GM19035 (cell line): ENCODE data around the gene NUDT15.
"Not testable (repeated sequence)": the region's sequence is repeated elsewhere in the genome, so short reads cannot be mapped to it uniquely, and the experiment has no call there.

Experiments used
- ATAC-seq: cut with Tn5 transposase; IDR thresholded peaks from one replicate; pipeline ENCODE4 v1.9.1; 2021; ENCODE audit not compliant: unreplicated experiment

NUDT15 gene

DNA sequence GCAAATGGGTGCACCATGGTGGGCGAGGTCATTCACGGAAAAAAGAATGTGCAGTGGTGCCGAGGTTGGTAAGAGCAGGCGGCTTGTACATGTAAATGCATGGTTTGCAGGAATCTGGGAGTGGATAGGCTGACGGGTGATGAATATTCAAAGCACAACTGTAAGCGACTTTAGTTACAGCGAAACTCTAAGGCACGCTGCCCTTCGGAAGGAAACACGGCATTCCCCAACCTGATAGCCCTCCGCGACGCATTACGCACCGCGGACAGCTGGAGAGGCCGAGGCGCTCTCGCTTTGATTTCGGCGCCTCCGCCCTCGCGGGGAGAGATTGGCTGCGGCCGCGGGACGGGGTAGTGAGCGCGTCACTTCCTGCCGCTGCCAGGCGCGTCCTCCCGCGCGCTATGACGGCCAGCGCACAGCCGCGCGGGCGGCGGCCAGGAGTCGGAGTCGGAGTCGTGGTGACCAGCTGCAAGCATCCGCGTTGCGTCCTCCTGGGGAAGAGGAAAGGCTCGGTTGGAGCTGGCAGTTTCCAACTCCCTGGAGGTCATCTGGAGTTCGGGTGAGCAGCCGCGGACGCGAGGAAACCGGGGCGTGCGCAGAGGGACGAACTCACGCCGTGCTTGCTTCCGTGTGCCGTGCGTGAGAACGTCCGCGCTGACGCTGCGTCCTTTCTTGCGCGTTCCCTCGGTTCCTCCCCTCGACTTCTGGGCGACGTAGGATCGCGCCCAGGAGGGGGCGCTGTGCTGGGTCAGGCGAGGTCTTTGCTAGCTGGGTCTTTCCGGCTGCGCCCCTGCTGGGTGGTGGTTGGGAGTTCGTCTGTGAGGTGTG is at the start of gene NUDT15:
Gene NUDT15, plus strand, starts transcription at position 381 of the 828 bp plus-strand sequence. Its CDS starts 21 bp downstream, at position 402.
- ATAC-seq = peak; percentile 95

DNA sequence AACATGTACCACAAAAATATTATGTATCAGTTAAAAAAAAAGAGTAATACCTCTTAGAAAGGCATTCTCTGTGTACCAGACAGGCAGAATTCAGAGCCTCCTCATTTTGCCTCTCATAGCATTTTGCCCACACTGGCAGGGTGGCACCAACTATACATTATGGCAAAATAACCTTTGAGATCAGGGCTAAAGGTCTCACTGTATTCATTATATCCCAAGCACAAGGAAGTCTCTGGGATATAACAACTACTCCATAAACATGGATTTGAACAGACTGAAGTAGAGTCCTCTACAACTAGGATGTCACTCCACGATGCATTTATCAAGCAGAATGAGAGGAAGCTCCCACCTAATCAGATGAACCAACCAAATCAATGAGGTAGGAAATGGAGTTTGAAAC is 47.1 kb upstream of the NUDT15 start:
- ATAC-seq = no peak

DNA sequence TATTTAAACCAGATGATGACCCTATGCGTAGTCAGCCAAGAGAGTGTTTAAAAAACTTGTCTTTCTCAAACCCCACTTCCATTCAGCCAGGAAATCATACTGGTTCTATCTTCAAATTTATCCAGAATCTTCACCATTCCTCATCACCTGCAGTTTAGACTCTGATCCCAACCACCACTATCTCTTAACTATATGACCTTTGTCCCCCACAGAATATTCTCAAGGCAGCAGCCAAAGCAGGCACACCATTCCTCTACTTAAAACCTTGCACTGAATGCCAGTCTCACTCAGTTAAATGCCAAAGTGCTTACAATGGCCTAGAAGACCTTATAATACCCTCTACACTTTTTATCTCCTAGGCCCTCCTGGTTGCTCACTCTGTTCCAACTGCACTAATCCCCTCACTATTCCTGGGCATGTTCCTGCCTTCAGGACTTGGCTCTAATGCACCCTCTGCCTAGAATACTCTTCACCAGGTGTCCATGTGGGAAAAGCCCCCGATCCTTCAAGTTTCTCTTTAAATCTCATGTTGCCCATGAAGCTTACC is 46.5 kb upstream of the NUDT15 start:
- ATAC-seq = no peak

DNA sequence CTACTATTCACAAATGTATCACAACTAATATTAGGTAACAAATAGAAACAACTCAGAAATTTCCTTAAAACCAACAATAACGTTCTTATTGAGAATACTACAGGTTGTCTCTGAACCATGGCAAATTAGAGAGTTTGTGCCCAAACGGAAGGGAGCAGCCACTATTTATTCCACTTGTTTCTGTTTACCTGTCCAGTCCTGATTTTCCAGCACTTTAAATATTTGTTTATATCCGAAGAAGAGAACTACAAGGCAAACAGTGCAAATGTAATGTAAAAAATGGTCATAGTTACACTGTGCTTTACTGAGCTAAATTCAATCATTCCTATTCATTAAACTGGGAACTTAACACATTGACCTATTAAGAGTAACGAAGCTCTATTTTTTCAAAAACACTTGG is 45.7 kb upstream of the NUDT15 start:
- no peak for ATAC-seq

DNA sequence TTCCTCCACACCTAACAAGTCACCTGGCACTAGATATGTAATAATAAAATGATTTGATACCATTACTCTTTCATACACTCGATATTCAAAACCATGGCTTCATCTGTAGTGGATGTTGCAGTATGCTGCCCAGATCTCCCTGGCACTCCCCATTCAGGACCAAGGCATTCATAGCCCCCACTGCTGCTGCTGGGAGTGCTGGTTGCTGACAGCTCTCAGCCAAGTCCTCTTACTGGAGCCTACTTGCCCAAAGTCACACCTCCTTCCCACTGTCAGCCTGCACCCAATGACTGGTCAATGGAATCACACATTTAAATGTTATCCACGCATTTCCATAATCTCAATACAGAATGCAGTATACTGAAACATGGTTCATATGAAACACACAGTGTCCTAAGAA is 40.1 kb upstream of the NUDT15 start:
- ATAC-seq = no peak

- ATAC-seq = no peak
These were observed 37.6 kb upstream of the NUDT15 start for GRCh38 chr13:47999973-48000372.

DNA sequence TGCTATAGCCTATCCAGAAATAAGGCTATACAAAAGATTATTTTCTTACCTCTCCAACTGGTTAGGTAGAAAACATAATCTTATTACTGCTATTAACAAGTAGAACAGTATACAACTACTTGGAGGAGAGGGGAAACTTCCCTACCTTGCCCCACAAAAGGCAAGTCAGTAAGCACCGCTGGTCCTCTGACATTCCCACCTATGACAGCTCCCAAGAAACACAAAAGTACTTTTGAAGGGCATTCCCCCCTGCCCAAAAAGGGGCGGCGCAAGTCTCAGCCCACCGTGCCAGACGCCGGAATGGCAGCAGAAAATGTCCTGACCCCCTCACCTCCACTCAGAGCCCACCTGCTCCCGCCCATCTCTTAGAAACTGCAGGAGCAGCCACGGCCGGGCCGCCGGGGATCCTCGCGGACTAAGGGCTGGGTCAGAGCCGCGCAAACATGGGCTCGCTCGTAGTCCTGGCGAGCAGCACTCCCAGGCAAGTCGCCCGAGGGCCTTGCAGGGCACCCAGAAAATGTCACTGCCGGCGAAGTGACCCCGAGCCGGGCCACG is 36.9 kb upstream of the NUDT15 start:
- peak; percentile 43 for ATAC-seq

DNA sequence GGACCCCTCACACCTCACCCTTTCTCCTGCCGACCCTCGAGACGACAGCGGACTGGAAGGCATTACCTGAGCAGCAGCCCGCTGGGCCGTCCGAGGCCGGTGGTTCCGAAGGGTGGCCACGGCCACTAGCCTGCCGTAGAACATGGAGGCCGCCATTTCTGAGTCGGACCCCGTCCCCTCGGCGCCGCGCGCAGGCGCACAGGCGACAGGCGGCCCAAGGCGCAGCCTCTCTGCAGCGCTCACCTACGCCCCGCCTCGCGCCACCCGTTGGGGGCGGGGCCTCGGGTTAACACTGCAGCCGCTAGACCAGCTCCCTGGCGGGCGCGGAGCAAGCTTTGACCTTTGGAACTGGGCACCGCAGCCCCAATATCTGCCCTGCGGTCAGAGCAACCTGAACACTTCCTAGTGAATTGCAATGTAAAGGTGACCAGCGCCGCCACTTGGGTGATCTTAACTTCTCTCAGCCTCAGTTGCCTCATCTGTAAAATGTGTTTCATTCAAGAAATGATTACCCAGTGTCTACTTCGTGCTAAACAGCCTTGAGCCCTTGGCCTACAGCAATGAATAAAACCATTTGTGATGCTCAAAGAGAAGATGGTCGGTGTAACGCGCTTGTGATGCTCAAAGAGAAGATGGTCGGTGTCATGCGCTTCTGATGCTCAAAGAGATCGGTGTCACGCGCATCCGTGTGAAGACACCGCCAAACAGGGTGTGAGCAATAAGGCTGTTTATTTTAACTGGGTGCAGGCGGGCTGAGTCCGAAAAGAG is 36.2 kb upstream of the NUDT15 start, which contains the start of gene SUCLA2:
Gene SUCLA2, minus strand, starts transcription at position 160 of the 768 bp plus-strand sequence. Its CDS starts 4 bp downstream, at position 156.
- ATAC-seq = peak; percentile 99

GRCh38 chr13:48001999-48002398 is 35.5 kb upstream of the NUDT15 start:
- ATAC-seq = not testable (repeated sequence)

GRCh38 chr13:48004201-48004600 is 33.3 kb upstream of the NUDT15 start:
- no peak for ATAC-seq

DNA sequence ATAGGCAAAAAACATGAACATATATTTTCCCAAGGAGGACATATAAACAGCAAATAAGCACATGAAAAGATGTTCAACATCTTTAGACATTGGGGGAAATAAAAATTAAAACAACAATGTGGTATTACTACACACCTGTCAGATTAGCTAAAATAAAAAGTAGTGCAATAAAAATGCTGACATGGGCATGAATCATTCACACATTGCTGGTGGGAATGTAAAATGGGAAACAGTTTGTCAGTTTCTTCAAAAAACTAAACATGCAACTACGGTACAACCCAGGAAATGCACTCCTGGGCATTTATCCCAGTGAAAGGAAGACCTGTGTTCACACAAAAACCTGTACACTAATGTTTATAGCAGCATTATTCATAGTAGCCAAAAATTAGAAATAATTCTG is 31.1 kb upstream of the NUDT15 start:
- ATAC-seq = no peak

- no peak for ATAC-seq
These were observed 28.2 kb upstream of the NUDT15 start for GRCh38 chr13:48009284-48009683.

- no peak for ATAC-seq
These were observed 26.8 kb upstream of the NUDT15 start for GRCh38 chr13:48010698-48011097.

DNA sequence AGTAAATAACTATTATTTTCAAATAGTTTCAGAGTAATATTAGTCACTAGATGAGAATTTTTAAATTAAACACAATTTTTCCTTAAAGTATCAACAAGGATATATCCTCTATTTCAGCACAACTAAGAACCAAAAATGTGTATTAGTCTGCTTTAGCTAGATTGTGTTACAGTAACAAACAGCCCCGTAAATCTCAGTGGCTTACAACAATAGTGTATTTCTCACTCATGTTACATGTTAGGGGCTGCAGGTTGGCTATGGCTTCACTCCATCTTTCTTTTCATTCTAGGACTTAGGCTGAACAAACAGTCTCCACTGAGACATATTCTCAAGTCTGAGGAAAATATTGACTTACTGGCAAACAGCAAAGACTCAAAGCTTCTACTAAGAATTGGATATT is 24.9 kb upstream of the NUDT15 start:
- ATAC-seq = no peak

DNA sequence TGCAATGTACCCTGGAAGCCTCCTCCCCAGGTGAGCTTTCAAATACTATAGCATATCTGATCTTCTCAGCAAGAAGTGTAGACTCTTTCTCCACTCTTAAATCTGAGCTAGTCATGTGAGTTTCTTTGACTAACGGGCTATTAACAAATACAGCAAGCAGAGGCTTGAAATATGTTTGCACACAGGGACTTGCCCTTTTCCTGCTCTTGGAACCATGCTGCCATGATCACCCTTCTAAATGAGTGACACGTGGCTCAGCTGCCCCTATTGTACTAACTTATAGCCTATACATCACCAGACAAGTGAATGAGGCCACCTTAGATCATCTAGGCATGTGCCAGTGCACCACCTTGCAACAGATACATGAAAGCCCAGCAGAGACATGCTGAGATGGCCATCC is 23.2 kb upstream of the NUDT15 start:
- no peak for ATAC-seq

GRCh38 chr13:48018637-48019036 is 18.9 kb upstream of the NUDT15 start:
- ATAC-seq = no peak

DNA sequence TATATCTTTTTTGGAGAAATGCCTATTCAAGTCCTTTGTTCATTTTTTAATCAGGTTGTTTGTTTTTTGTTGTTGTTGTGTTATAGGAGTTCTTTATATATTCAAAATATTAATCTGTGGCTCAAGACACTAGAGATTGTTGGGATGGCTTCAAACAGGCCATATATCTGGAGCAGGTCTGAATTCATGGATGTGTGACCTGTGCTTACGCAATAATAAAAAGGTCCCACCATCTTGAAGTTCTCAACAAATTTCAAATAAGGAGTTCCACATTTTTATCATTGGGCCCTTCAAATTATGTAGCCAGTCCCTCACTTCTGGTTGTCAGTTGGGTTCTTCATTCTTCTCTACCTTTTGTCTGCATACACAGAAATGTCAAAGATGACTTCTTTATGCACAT is 17.7 kb upstream of the NUDT15 start:
- no peak for ATAC-seq

- ATAC-seq = no peak
These were observed 9.5 kb upstream of the NUDT15 start for GRCh38 chr13:48028066-48028465.

- no peak for ATAC-seq
These were observed 7.7 kb upstream of the NUDT15 start for GRCh38 chr13:48029859-48030258.

DNA sequence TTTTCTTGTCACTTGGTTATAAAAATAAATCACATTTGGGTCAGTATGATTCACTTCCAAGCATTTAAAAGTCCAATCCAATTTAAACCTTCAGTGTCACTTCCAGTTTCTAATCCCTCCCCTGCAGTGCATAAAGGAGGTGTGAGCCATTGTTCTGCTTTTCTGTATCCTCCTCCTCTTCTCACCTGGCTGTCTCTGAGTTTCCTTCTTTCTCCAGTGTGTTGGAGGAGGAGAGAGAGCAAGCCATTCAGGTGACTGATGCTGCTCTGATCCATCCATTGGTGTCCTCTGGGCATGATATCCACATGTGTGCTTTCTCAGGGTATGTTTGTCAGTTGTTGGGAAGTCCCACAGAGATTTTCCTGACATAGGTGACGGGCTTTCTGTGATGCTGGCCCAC is 1.2 kb downstream of the NUDT15 start:
- no peak for ATAC-seq

DNA sequence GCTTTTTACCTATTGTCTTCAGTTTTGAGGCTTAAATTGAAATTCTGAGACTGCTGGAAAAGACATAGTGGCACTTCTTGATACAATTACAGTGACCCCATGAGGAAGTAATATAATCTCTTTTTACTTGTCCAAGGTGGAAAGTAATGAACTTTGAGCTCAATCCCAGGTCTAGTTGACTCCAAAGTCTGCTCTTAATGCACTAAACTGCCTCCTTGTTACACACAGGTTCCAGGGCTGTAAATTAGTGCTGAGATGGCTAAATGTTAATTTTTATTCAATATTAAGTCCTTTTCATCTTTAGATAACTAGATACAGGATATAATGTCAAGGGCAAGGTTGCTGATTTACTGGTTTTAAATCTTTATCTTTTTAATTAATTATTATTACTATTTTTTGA is 2.5 kb downstream of the NUDT15 start:
- no peak for ATAC-seq

DNA sequence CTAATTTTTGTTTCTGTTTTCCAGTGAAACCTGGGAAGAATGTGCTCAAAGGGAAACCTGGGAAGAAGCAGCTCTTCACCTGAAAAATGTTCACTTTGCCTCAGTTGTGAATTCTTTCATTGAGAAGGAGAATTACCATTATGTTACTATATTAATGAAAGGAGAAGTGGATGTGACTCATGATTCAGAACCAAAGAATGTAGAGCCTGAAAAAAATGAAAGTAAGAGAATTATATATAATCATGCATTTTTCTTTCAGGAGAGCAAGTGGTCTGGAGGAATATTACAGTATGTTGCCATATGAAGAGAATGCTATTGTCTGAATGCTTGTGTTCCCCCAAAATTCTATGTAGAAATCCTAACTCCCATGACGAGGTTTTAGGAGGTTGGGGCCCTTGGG is 3.4 kb downstream of the NUDT15 start:
- ATAC-seq = no peak
